ENCODE results near the gene RERE.

The RERE gene

DNA sequence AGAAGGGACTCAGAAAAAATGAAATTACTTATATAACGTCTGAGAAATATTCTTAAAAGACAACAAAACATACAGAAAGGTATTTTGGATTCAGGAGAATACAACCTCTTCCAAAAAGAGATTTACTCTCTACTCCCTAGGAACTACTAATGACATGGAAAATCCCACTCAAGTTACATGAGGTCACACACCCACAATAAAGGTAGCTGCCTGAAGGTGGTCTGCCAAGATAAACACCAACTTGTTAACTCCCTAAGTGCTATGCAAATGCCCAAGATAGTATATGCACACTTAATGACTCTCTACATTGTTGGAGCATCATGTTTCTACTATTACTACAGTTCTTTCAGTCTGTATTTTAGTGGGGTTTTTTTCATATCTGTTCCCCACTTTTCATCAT is 26.5 kb downstream of the RERE start:
- DNase-seq, result no peak
- Histone ChIP-seq H4K12ac (ENCODE audit: low read depth, low read length) (no peak overlapping the region), H3K14ac (ENCODE audit: low read length) (no peak overlapping the region), H3K4me2 (ENCODE audit: low read length) (no peak overlapping the region), H3K23ac (ENCODE audit: low read length) (no peak overlapping the region), H2AK5ac (ENCODE audit: low read length) (no peak overlapping the region), H2BK12ac (ENCODE audit: low read length) (no peak overlapping the region), H3K79me2 (ENCODE audit: control insufficient read depth, insufficient read depth, low read length, poor library complexity) (peaks cover 4% of the 10 kb centered on the region), H2BK120ac (ENCODE audit: insufficient read depth, low read length, poor library complexity) (no peak overlapping the region), H4K8ac (ENCODE audit: low read depth, low read length) (no peak overlapping the region), H3K27ac (ENCODE audit: low read depth, low read length) (peak overlapping the region; percentile 43), H3K27me3 (ENCODE audit: insufficient read depth, low read length) (no peaks in the 10 kb centered on the region), H3K36me3 (ENCODE audit: control insufficient read depth in 1 of 2, insufficient read depth in 2 of 2, low read length in 2 of 2) (peaks cover 0 to 3% of the 10 kb centered on the region in 2 experiments), H3K4me1 (ENCODE audit: control insufficient read depth in 1 of 2, insufficient read depth in 2 of 2, low read length in 2 of 2) (peaks cover 6 to 12% of the 10 kb centered on the region in 2 experiments), H3K4ac (ENCODE audit: low read depth, low read length) (no peak overlapping the region), H3K18ac (ENCODE audit: low read length) (no peak overlapping the region), H4K91ac (ENCODE audit: low read depth, low read length) (no peak overlapping the region), H3K79me1 (ENCODE audit: low read length) (peaks cover 4% of the 10 kb centered on the region), H3K4me3 (ENCODE audit: low read depth, low read length) (no peak overlapping the region), H3K9ac (ENCODE audit: low read length) (no peak overlapping the region), H3K9me3 (ENCODE audit: insufficient read depth, low read depth, low read length) (no peaks in the 10 kb centered on the region), H2AFZ (ENCODE audit: insufficient read depth, low read length, poor library complexity) (no peak overlapping the region), H2BK5ac (ENCODE audit: low read depth, low read length, poor library complexity) (no peak overlapping the region)
- no CpG with 5 or more reads among the region's 1 CpG for WGBS (ENCODE audit: extremely low coverage, insufficient coverage, insufficient read length)

DNA sequence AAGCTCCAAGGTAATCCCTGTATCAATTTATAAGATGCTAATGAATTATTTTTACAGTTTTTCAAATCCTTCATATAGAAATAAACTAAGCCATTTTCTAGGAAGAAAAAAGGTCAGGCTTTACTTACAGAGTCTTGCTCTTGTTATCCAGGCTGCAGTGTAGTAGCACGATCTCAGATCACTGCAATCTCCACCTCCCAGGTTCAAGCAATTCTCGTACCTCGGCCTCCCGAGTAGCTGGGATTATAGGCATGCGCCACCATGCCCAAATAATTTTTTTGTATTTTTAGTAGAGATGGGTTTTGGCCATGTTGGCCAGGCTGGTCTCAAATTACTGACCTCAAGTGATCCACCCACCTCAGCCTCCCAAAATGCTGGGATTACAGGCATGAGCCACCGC is 27.0 kb downstream of the RERE start:
- Histone ChIP-seq H3K18ac (ENCODE audit: low read length) (no peak overlapping the region), H3K4ac (ENCODE audit: low read depth, low read length) (no peak overlapping the region), H3K4me3 (ENCODE audit: low read depth, low read length) (no peak overlapping the region), H3K79me2 (ENCODE audit: control insufficient read depth, insufficient read depth, low read length, poor library complexity) (peaks cover 4% of the 10 kb centered on the region), H2AFZ (ENCODE audit: insufficient read depth, low read length, poor library complexity) (no peak overlapping the region), H4K91ac (ENCODE audit: low read depth, low read length) (no peak overlapping the region), H2BK5ac (ENCODE audit: low read depth, low read length, poor library complexity) (no peak overlapping the region), H2BK120ac (ENCODE audit: insufficient read depth, low read length, poor library complexity) (no peak overlapping the region), H3K23ac (ENCODE audit: low read length) (no peak overlapping the region), H3K4me1 (ENCODE audit: control insufficient read depth in 1 of 2, insufficient read depth in 2 of 2, low read length in 2 of 2) (peaks cover 6 to 12% of the 10 kb centered on the region in 2 experiments), H3K27ac (ENCODE audit: low read depth, low read length) (peak overlapping the region; percentile 43), H3K4me2 (ENCODE audit: low read length) (no peak overlapping the region), H3K36me3 (ENCODE audit: control insufficient read depth in 1 of 2, insufficient read depth in 2 of 2, low read length in 2 of 2) (peaks cover 0 to 3% of the 10 kb centered on the region in 2 experiments), H3K14ac (ENCODE audit: low read length) (no peak overlapping the region), H2AK5ac (ENCODE audit: low read length) (no peak overlapping the region), H3K9ac (ENCODE audit: low read length) (no peak overlapping the region), H2BK12ac (ENCODE audit: low read length) (no peak overlapping the region), H4K12ac (ENCODE audit: low read depth, low read length) (no peak overlapping the region), H4K8ac (ENCODE audit: low read depth, low read length) (no peak overlapping the region), H3K9me3 (ENCODE audit: insufficient read depth, low read depth, low read length) (no peaks in the 10 kb centered on the region), H3K27me3 (ENCODE audit: insufficient read depth, low read length) (no peaks in the 10 kb centered on the region), H3K79me1 (ENCODE audit: low read length) (peaks cover 4% of the 10 kb centered on the region)
- no CpG with 5 or more reads among the region's 6 CpGs for WGBS (ENCODE audit: extremely low coverage, insufficient coverage, insufficient read length)
- no peak for DNase-seq

GRCh38 chr1:8789314-8790214 is 27.9 kb downstream of the RERE start:
- H3K27me3 ChIP-seq (ENCODE audit: insufficient read depth, low read length), result no peaks in the 10 kb centered on the region
- no peaks in the 10 kb centered on the region for H3K9me3 ChIP-seq (ENCODE audit: insufficient read depth, low read depth, low read length)
- no peak overlapping the region for H4K12ac ChIP-seq (ENCODE audit: low read depth, low read length)
- H3K18ac ChIP-seq (ENCODE audit: low read length), result no peak overlapping the region
- peak overlapping the region; percentile 81 for H3K27ac ChIP-seq (ENCODE audit: low read depth, low read length)
- no peak overlapping the region for H4K8ac ChIP-seq (ENCODE audit: low read depth, low read length)
- peak overlapping the region; percentile 89 for H2BK120ac ChIP-seq (ENCODE audit: insufficient read depth, low read length, poor library complexity)
- H3K14ac ChIP-seq (ENCODE audit: low read length), result no peak overlapping the region
- H3K79me2 ChIP-seq (ENCODE audit: control insufficient read depth, insufficient read depth, low read length, poor library complexity), result peaks cover 4% of the 10 kb centered on the region
- H3K36me3 ChIP-seq (ENCODE audit: control insufficient read depth in 1 of 2, insufficient read depth in 2 of 2, low read length in 2 of 2), result peaks cover 0 to 1% of the 10 kb centered on the region in 2 experiments
- H3K4me2 ChIP-seq (ENCODE audit: low read length), result peak overlapping the region; percentile 44
- H2BK12ac ChIP-seq (ENCODE audit: low read length), result peak overlapping the region; percentile 81
- no peak overlapping the region for H2AK5ac ChIP-seq (ENCODE audit: low read length)
- H4K91ac ChIP-seq (ENCODE audit: low read depth, low read length), result no peak overlapping the region
- H3K4me3 ChIP-seq (ENCODE audit: low read depth, low read length), result no peak overlapping the region
- peak overlapping the region; percentile 67 for H2BK5ac ChIP-seq (ENCODE audit: low read depth, low read length, poor library complexity)
- DNase-seq, result peak; percentile 86 to 93
- no peak overlapping the region for H3K23ac ChIP-seq (ENCODE audit: low read length)
- H3K9ac ChIP-seq (ENCODE audit: low read length), result no peak overlapping the region
- WGBS (ENCODE audit: extremely low coverage, insufficient coverage, insufficient read length), result no CpG with 5 or more reads among the region's 11 CpGs
- peaks cover 4% of the 10 kb centered on the region for H3K79me1 ChIP-seq (ENCODE audit: low read length)
- no peak overlapping the region for H3K4ac ChIP-seq (ENCODE audit: low read depth, low read length)
- H3K4me1 ChIP-seq (ENCODE audit: control insufficient read depth in 1 of 2, insufficient read depth in 2 of 2, low read length in 2 of 2), result peaks cover 6 to 12% of the 10 kb centered on the region in 2 experiments
- no peak overlapping the region for H2AFZ ChIP-seq (ENCODE audit: insufficient read depth, low read length, poor library complexity)

GRCh38 chr1:8787218-8787617 is 30.2 kb downstream of the RERE start:
- no peaks in the 10 kb centered on the region for H3K36me3 ChIP-seq (ENCODE audit: control insufficient read depth in 1 of 2, insufficient read depth in 2 of 2, low read length in 2 of 2)
- H2BK120ac ChIP-seq (ENCODE audit: insufficient read depth, low read length, poor library complexity), result no peak overlapping the region
- H3K4me2 ChIP-seq (ENCODE audit: low read length), result no peak overlapping the region
- H3K79me2 ChIP-seq (ENCODE audit: control insufficient read depth, insufficient read depth, low read length, poor library complexity), result peaks cover 4% of the 10 kb centered on the region
- H3K27ac ChIP-seq (ENCODE audit: low read depth, low read length), result no peak overlapping the region
- no peak overlapping the region for H3K9ac ChIP-seq (ENCODE audit: low read length)
- no peak overlapping the region for H3K14ac ChIP-seq (ENCODE audit: low read length)
- H4K12ac ChIP-seq (ENCODE audit: low read depth, low read length), result no peak overlapping the region
- no CpG with 5 or more reads among the region's 3 CpGs for WGBS (ENCODE audit: extremely low coverage, insufficient coverage, insufficient read length)
- H3K4me3 ChIP-seq (ENCODE audit: low read depth, low read length), result no peak overlapping the region
- H2AFZ ChIP-seq (ENCODE audit: insufficient read depth, low read length, poor library complexity), result no peak overlapping the region
- H2BK12ac ChIP-seq (ENCODE audit: low read length), result no peak overlapping the region
- no peaks in the 10 kb centered on the region for H3K27me3 ChIP-seq (ENCODE audit: insufficient read depth, low read length)
- H3K79me1 ChIP-seq (ENCODE audit: low read length), result peaks cover 4% of the 10 kb centered on the region
- H3K9me3 ChIP-seq (ENCODE audit: insufficient read depth, low read depth, low read length), result no peaks in the 10 kb centered on the region
- no peak overlapping the region for H4K91ac ChIP-seq (ENCODE audit: low read depth, low read length)
- no peak overlapping the region for H2AK5ac ChIP-seq (ENCODE audit: low read length)
- no peak overlapping the region for H2BK5ac ChIP-seq (ENCODE audit: low read depth, low read length, poor library complexity)
- H3K23ac ChIP-seq (ENCODE audit: low read length), result no peak overlapping the region
- peaks cover 6 to 10% of the 10 kb centered on the region in 2 experiments for H3K4me1 ChIP-seq (ENCODE audit: control insufficient read depth in 1 of 2, insufficient read depth in 2 of 2, low read length in 2 of 2)
- no peak overlapping the region for H3K18ac ChIP-seq (ENCODE audit: low read length)
- H4K8ac ChIP-seq (ENCODE audit: low read depth, low read length), result no peak overlapping the region
- H3K4ac ChIP-seq (ENCODE audit: low read depth, low read length), result peak overlapping the region; percentile 37
- DNase-seq, result no peak
